Activated T-cell treated with anti-CD3 and anti-CD28 coated beads for 1 hour (primary cell): ENCODE results near the gene CCP110.
"Not testable (repeated sequence)": the region's sequence is repeated elsewhere in the genome, so short reads cannot be mapped to it uniquely, and the experiment has no call there.

Experiments used
- DNase-seq: peaks from one replicate; pipeline ENCODE4 v3.0.0-alpha.2; 2020; ENCODE audit warnings: low read depth

The CCP110 gene

DNA sequence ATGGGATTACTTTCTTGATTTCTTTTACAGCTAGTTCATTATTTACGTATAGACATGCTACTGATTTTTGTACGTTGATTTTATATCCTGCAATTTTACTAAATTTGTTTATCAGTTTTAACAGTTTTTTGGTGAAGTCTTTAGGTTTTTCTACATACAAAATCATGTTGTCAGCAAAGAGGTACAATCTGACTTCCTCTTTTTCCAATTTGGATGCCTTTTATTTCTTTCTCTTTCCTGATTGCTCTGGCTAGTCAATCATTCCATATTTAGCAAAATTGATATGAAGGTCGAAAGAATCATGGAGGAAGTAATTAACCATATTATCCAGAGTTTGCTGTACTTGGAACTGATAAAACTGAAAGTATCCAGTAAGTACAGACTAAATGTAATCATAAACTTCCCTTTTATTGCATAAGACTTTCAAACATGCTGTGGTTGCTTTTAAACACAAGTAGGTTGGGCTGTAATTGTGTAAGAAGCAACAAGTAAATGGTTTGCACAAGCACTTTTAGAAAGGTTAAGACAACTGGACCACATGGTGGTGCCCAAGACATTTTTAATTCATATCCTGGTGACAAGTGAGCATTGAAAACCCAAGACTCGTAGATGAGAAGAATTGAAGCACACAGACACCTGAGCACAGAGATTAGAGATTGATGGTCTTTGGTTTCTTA, 10.2 kb upstream of the CCP110 start:
- no peak for DNase-seq

DNA sequence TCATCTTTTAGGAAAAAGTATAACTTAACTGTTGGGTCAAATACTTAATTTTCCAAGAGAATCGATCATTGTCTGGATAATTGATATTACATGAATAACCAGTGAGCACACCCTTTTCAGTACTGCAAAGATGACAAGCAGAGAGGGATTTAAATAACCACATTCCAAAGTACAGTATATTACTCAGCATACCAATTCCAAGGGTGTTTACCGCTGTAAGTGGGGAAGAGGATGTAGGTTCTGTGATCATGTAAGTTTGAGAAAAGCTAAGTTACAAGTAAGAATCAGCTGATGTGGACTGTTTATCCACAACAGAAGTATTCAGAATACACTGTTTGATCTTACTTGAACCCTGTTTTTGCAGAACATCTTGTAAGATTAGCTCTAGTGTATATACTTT, 8.0 kb upstream of the CCP110 start:
- no peak for DNase-seq

GRCh38 chr16:19517424-19518089, 6.2 kb upstream of the CCP110 start:
- no peak for DNase-seq

DNA sequence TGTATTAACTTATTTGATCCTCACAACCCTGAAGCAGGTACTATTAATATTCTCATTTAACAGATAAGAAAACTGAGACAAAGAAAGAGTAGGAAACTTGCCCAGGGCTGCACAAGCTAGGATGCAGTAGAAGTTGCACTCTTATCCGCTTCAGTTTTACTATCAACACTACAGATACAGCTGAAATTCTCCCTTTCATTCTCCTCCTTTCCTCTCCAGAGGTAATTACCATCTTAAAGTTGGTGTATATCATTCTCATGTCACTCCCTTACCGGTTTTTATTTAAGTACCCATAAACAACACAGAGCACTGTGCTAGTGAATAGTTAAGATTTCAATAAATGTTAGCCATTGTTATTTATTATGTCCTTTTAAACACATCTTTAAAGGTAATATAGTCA, 5.4 kb upstream of the CCP110 start:
- no peak for DNase-seq

DNA sequence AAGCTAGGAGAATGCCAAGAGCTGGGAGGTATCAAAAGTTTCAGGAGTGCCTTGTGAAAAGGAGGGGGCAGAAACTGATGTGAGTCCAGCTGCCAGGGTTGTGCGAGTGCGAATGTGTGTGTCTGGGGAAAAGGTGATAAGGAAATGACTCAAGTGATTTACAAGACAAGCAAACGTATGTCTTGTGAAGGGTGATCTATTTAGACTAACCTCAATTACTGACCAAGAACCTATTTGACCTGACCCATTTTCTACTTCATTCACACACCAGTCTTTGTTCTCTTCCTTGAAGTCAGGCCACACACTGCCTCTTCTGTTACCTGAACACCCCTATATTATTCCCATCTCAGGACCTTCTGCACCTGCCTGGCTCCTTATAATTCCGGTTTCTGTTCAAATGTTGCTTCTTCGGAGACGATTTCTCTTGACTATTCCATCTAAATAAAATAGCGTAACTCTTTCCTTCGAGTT, 2.8 kb upstream of the CCP110 start:
- DNase-seq, result no peak

DNA sequence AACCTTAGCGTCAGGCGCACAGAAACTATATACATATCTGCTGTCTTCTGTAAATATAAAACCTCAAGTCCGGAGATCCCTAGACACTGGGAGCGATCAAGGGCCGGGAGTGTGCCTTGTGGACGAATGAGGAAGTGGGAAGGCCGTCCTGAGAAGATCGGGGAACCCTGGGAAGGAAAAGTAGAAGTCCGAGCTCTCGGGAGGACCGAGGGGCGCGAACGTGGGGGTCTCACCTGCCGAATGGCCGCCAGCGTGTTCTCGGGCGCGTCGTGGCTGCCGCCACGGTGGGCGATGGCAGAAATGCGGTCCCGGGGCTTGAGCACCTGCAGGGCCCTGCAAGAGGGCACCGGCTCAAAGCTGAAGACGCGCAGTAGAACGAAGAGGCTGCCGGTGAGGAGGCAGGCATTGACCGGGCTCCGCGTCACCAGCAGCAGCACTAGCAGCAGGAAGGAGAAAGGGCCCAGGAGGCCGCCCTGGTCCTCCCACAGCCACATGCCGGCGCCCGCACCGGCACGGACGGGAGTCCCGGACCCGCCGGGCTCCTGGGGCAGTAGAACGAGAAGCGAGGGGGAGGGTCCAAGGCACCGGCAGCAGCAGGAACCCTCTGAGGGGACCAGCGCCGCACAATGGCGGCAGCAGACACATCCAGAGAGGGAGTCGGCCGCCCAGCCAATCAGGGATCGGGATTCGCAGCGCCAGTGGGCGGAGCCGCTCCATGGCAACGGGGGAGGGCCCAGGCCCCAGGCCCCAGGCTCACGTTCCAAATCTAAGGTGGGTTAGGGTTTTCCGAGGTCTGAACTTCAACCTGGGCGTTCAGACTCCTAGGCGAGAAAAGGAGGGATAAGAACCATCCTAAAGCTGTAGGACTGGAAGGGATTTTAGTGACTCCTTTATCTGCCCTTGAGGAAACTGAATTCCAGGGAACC, 2.0 kb upstream of the CCP110 start, which contains the start of gene GDE1:
TSS of gene GDE1 (minus strand) at position 628 of the 926 bp plus-strand sequence. CDS start at position 494, 134 bp downstream.
- peak; percentile 90 for DNase-seq

GRCh38 chr16:19522397-19522732, 1.4 kb upstream of the CCP110 start:
- no peak for DNase-seq

GRCh38 chr16:19522760-19523159, 982 bp upstream of the CCP110 start:
- no peak for DNase-seq

DNA sequence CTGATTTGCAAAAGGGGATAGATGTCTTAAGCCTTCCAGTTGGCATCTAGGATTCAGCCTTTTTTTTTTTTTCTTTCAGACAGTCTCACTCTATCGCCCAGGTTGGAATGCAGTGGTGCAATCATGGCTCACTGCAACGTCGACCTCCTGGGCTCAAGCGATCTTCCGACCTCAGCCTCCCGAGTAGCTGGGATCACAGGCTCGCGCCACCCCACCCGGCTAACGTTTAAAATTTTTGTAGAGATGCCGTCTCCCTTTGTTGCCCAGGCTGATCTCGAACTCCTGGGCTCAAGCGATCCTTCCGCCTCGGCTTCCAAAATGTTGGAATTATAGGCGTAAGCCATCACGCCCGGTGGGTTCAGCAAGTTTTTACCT, 571 bp upstream of the CCP110 start:
- no peak for DNase-seq

- DNase-seq, result no peak
Observed at GRCh38 chr16:19524356-19524615, 544 bp downstream of the CCP110 start.

- no peak for DNase-seq
Observed at GRCh38 chr16:19524616-19525384, 1.1 kb downstream of the CCP110 start.

GRCh38 chr16:19525385-19525723, 1.6 kb downstream of the CCP110 start:
- DNase-seq, result no peak

DNA sequence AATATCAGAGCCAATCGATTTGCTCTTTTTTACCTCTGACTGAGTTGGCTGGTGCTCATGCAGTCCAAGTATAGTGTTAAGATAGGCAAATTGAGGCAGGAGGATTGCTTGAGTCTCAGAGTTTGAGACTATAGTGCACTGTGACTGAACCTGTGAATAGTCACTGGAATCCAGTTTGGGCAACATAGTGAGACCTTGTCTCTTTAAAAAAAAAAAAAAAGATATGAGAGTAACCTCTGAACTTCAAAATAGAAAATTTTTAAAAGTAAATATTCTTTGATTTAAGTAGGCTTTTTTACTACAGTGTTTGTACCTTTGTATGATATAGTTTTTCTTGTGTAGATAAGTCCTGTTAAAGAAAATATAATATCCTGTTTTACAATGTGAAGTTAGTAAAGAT, 3.4 kb downstream of the CCP110 start:
- no peak for DNase-seq

DNA sequence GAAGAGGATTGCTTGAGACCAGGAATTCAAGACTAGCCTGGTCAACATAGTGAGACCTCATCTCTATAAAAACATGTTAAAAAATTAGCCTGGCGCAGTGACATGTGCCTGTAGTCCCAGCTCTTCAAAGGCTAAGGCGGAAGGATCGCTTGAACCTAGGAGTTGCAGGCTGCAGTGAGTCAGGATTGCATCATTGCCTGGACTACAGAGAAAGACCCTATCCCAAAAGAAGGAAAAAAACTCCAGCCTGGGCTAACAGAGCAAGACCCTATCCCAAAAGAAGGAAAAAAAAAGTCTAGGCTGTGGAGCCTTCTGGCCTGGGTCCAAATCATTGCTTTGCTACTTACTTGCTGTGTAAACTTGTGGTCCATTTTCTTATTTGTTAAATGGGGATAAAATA, 4.9 kb downstream of the CCP110 start:
- no peak for DNase-seq

DNA sequence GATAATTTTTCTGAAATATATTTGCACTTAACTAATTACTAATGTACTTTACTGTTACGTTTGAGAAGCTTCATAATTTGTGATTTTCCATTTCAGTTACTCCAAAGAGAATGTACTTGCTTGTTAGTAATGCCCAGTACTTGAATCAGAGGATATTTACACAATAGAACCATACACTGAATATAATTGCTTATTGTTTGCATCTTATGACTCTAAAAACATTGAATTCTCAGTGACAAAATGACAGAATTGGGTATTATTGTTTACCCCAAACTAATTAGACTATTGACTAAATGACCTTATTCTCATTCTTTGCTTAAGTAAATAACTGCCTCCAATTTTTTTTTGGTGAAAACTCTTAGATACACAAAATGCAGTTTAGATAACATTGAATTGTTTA, 8.9 kb downstream of the CCP110 start:
- DNase-seq, result no peak

DNA sequence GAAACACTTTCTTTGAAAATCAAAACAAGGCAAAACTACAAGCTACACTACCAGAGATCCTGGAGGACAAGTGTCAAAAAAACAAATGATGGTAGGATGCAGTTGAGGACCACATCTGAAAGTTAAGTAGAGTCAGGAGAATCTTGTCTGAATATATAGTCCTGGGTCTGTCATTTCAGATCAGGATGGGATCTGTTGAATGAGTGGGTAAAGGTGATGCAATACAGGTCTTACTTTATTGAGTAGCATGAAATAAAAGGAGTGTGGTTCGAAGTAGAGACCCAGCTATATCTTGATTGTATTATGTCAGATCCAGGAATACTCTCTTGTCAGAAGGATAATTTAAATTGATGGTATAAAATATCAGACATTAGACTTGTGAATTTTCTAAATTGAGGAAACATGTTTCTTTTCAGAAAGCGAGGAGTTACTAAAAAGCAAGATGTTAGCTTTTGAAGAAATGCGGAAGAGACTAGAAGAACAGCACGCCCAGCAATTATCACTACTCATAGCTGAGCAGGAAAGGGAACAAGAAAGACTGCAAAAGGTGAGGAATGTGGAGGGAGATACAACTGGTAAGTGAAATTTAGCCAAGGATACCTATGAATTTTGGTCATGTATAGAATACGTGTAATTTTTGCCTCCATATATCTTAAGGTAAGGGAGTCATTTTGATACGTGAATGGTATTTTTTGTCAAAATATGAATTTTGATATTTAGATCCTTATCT, 16.7 kb downstream of the CCP110 start:
- DNase-seq, result no peak

DNA sequence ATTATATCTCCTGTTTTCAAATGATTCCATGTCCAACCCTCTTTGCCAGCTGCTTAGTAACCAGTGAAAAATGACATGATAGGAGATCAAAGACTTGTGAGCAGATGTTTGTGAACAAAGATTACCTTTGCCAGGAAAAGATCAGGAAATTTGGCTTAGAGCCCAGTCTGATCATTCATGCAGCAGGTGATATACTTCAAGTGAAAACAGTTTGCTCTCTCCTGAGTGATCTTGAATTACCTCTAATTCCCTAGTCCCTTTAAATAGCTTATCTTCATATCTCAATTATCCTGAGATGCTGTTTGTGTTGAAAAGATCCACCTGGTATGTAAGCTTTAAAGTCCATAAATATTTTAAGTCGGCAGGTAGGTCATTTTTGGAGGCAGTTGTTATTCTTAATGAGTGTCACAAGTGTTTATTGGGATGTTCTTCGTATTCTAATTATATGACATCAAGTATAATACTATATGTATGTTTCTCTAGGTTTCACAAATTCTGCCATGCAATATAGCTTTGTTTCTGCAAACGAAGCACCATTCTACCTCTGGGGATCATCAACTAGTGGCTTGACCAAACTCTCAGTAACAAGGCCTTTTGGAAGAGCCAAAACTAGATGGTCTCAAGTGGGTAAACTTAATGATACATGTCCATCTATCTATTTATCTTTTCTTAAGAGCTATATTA, 18.5 kb downstream of the CCP110 start:
- DNase-seq, result no peak

- DNase-seq, result not testable (repeated sequence)
Observed at GRCh38 chr16:19543278-19543996, 19.7 kb downstream of the CCP110 start.

DNA sequence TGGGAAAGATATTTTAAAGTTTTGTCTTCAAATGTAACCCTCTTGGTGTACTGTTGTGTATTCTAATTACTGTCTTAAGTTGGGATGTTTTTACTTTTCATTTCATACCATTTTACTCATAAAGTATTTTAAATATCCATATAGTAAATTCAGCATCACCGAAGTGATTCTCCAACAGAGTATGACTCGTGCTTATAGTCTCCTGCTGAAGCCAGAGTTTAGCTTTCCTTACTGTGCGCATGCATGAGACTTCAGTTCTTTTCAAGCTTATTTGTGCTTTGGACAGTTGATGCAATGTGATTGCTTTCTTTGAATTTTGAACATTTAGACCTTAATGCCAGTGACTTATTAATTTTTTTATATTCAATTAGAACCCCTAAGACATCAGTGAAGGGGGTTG, 24.4 kb downstream of the CCP110 start:
- no peak for DNase-seq

GRCh38 chr16:19549673-19550072, 25.9 kb downstream of the CCP110 start:
- no peak for DNase-seq
